ENCODE measurements around the gene MYT1. TPM values are rescaled to one million over a fixed set of nuclear protein-coding genes. Genes with fewer than 3 reads are reported as not detected.

The MYT1 gene
- total RNA-seq, 1 experiment from 2014 or later: 0.22 TPM

GRCh38 chr20:64209148-64209547, 44.9 kb downstream of the MYT1 start:
- CTCF ChIA-PET: no interaction called here
- peaks cover 42% of the 10 kb centered on the region for H3K27me3 ChIP-seq (ENCODE audit: low read length)
- H3K4me3 ChIP-seq (ENCODE audit: low read length): no peak overlapping the region
- no peaks in the 10 kb centered on the region for H3K4me1 ChIP-seq (ENCODE audit: insufficient read depth, low read length)
- H3K9me3 ChIP-seq (ENCODE audit: low read length): no peaks in the 10 kb centered on the region
- DNase-seq (no peak), ATAC-seq (no peak)
- H3F3A ChIP-seq (ENCODE audit: low read length, unreplicated experiment): no peaks in the 10 kb centered on the region
- no peak overlapping the region for H3K27ac ChIP-seq (ENCODE audit: low read length)
- TF ChIP-seq EZH2phosphoT487 (IDR thresholded peaks at IDR 0.05; ENCODE audit: borderline replicate concordance, low read length): no peak
- no peak for TF ChIP-seq CTCF (conservative IDR thresholded peaks at IDR 0.05; ENCODE audit: low read depth, low read length)
- no peak for TF ChIP-seq EZH2 (IDR thresholded peaks at IDR 0.05; ENCODE audit: low read length, unreplicated experiment)
- POLR2A ChIA-PET (ENCODE audit: unreplicated experiment): no interaction called here
- no peaks in the 10 kb centered on the region for H3K36me3 ChIP-seq (ENCODE audit: low read depth, low read length)
- no peaks in the 10 kb centered on the region for H3K79me2 ChIP-seq (ENCODE audit: low read length)
- no peaks in the 10 kb centered on the region for H3K9me2 ChIP-seq (replicated peaks; ENCODE audit: low read length)
- H4K20me1 ChIP-seq (ENCODE audit: low read length): no peaks in the 10 kb centered on the region
- H3K4me2 ChIP-seq (ENCODE audit: low read length): no peak overlapping the region
- no TSS peak for BruUV-seq (replicated peaks)
- H3K9ac ChIP-seq (ENCODE audit: low read length): no peak overlapping the region
- no peak overlapping the region for H2AFZ ChIP-seq (ENCODE audit: low read length)
- intact Hi-C loops (cut with micrococcal nuclease): no loop called here

GRCh38 chr20:64210656-64211369, 46.6 kb downstream of the MYT1 start:
- DNase-seq: no peak
- no TSS peak for BruUV-seq (replicated peaks)
- Histone ChIP-seq H3K36me3 (ENCODE audit: low read depth, low read length) (no peaks in the 10 kb centered on the region), H3F3A (ENCODE audit: low read length, unreplicated experiment) (no peaks in the 10 kb centered on the region), H3K27me3 (ENCODE audit: low read length) (peaks cover 42% of the 10 kb centered on the region), H3K79me2 (ENCODE audit: low read length) (no peaks in the 10 kb centered on the region), H3K9ac (ENCODE audit: low read length) (no peak overlapping the region), H3K9me2 (replicated peaks; ENCODE audit: low read length) (no peaks in the 10 kb centered on the region), H3K4me2 (ENCODE audit: low read length) (no peak overlapping the region), H3K27ac (ENCODE audit: low read length) (no peak overlapping the region), H2AFZ (ENCODE audit: low read length) (no peak overlapping the region), H3K9me3 (ENCODE audit: low read length) (no peaks in the 10 kb centered on the region), H4K20me1 (ENCODE audit: low read length) (no peaks in the 10 kb centered on the region), H3K4me1 (ENCODE audit: insufficient read depth, low read length) (no peaks in the 10 kb centered on the region), H3K4me3 (ENCODE audit: low read length) (no peak overlapping the region)
- ChIA-PET POLR2A (ENCODE audit: unreplicated experiment) (no interaction called here), CTCF (no interaction called here)
- no peak; the same call in 1 of the 2 replicates for ATAC-seq
- no peak for TF ChIP-seq EZH2 (IDR thresholded peaks at IDR 0.05; ENCODE audit: low read length, unreplicated experiment)
- TF ChIP-seq EZH2phosphoT487 (IDR thresholded peaks at IDR 0.05; ENCODE audit: borderline replicate concordance, low read length): no peak
- no peak for TF ChIP-seq CTCF (conservative IDR thresholded peaks at IDR 0.05; ENCODE audit: low read depth, low read length)
- intact Hi-C loops (cut with micrococcal nuclease): no loop called here

GRCh38 chr20:64211874-64212658, 47.8 kb downstream of the MYT1 start:
- Histone ChIP-seq H3K27me3 (ENCODE audit: low read length) (peaks cover 39% of the 10 kb centered on the region), H3K4me1 (ENCODE audit: insufficient read depth, low read length) (no peaks in the 10 kb centered on the region), H3K27ac (ENCODE audit: low read length) (no peak overlapping the region), H3F3A (ENCODE audit: low read length, unreplicated experiment) (no peaks in the 10 kb centered on the region), H3K4me2 (ENCODE audit: low read length) (no peak overlapping the region), H3K4me3 (ENCODE audit: low read length) (no peak overlapping the region), H4K20me1 (ENCODE audit: low read length) (no peaks in the 10 kb centered on the region), H3K36me3 (ENCODE audit: low read depth, low read length) (no peaks in the 10 kb centered on the region), H3K79me2 (ENCODE audit: low read length) (no peaks in the 10 kb centered on the region), H2AFZ (ENCODE audit: low read length) (no peak overlapping the region), H3K9ac (ENCODE audit: low read length) (no peak overlapping the region), H3K9me2 (replicated peaks; ENCODE audit: low read length) (no peaks in the 10 kb centered on the region), H3K9me3 (ENCODE audit: low read length) (no peaks in the 10 kb centered on the region)
- ATAC-seq: no peak
- no peak for TF ChIP-seq EZH2 (IDR thresholded peaks at IDR 0.05; ENCODE audit: low read length, unreplicated experiment)
- TF ChIP-seq CTCF (conservative IDR thresholded peaks at IDR 0.05; ENCODE audit: low read depth, low read length): no peak
- TF ChIP-seq EZH2phosphoT487 (IDR thresholded peaks at IDR 0.05; ENCODE audit: borderline replicate concordance, low read length): no peak
- POLR2A ChIA-PET (ENCODE audit: unreplicated experiment): no interaction called here
- intact Hi-C loops (cut with micrococcal nuclease): no loop called here
- DNase-seq: no peak
- BruUV-seq (replicated peaks): no TSS peak
- CTCF ChIA-PET: no interaction called here

Measured in PC-3 (cell line).